ENCODE results near the gene LHPP. TPM values are rescaled to one million over a fixed set of nuclear protein-coding genes. Genes with fewer than 3 reads are reported as not detected.

Gene LHPP, protein sequence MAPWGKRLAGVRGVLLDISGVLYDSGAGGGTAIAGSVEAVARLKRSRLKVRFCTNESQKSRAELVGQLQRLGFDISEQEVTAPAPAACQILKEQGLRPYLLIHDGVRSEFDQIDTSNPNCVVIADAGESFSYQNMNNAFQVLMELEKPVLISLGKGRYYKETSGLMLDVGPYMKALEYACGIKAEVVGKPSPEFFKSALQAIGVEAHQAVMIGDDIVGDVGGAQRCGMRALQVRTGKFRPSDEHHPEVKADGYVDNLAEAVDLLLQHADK
- total RNA-seq (2014; rRNA removed; shearing (Covaris generic)), result 4.7 and 11.1 TPM in 2 replicates

GRCh38 chr10:124461642-124462347 lies at the start of gene LHPP:
Gene LHPP, plus strand, starts transcription at chr10:124461823. Its CDS starts 40 bp downstream, at chr10:124461863.

GRCh38 chr10:124418726-124419501 lies 42.7 kb upstream of the LHPP start, which contains the start of gene OAT:
Gene OAT, minus strand, starts transcription at chr10:124418923. Its CDS starts 6,752 bp downstream, at chr10:124412171.

GRCh38 chr10:124450012-124450782 lies 11.4 kb upstream of the LHPP start, which contains the start of gene NKX1-2:
Gene NKX1-2, minus strand, starts transcription at chr10:124450035. Its CDS starts 92 bp downstream, at chr10:124449943.

Other genes with a start within 250 kb of the LHPP start
- gene OAT, start 42.9 kb upstream of the LHPP start, total RNA-seq (2014; rRNA removed; shearing (Covaris generic)), result 89.8 and 92.9 TPM in 2 replicates
- gene NKX1-2, start 11.8 kb upstream of the LHPP start, total RNA-seq (2014; rRNA removed; shearing (Covaris generic)), result 0.08 and 0.11 TPM in 2 replicates